Epithelial cell of esophagus (primary cell): ENCODE data around the gene ELFN2.
"Not testable (repeated sequence)": the region's sequence is repeated elsewhere in the genome, so short reads cannot be mapped to it uniquely, and the experiment has no call there.

Source experiments
- DNase-seq: peaks from one replicate; pipeline ENCODE4 v3.0.0; 2010; ENCODE audit warnings: low read depth
- H3K4me3 ChIP-seq: 2 replicates; pipeline ENCODE4 v1.5.1; 2011; ENCODE audit warnings: mild to moderate bottlenecking, low read length, control low read depth
- CTCF ChIP-seq: IDR thresholded peaks from 2 replicates; pipeline ENCODE4 v1.5.1; 2011; ENCODE audit warnings: low read depth, mild to moderate bottlenecking, low read length, control low read depth, inconsistent platforms; ENCODE audit not compliant: insufficient read depth; ENCODE audit errors: missing control alignments

ELFN2 gene

GRCh38 chr22:37403267-37403960 is 23.9 kb downstream of the ELFN2 start:
- no peak for TF ChIP-seq CTCF
- no peak overlapping the region for H3K4me3 ChIP-seq
- no peak for DNase-seq

DNA sequence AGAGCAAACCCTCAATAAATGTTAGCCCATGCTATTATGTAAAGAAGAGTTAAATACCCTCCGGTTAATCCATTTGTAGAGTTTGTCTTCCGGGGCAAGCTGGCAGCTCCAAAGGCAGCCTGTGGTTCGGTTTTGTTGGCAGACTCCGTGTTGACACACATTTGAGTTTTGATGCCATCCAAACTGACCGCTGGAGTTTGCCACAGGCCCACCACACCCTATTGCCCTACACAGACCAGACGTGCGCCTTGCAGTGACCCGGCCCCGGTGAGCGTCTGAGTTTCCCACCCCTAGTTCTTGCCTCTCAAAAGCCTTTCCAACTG is 25.1 kb downstream of the ELFN2 start:
- H3K4me3 ChIP-seq: no peak overlapping the region
- DNase-seq: no peak
- TF ChIP-seq CTCF: no peak

- H3K4me3 ChIP-seq: no peak overlapping the region
- no peak for TF ChIP-seq CTCF
- DNase-seq: no peak
Observed at GRCh38 chr22:37401401-37402183, 25.7 kb downstream of the ELFN2 start.

- no peak for DNase-seq
- no peak for TF ChIP-seq CTCF
- no peak overlapping the region for H3K4me3 ChIP-seq
Observed at GRCh38 chr22:37400719-37401118, 26.6 kb downstream of the ELFN2 start.

DNA sequence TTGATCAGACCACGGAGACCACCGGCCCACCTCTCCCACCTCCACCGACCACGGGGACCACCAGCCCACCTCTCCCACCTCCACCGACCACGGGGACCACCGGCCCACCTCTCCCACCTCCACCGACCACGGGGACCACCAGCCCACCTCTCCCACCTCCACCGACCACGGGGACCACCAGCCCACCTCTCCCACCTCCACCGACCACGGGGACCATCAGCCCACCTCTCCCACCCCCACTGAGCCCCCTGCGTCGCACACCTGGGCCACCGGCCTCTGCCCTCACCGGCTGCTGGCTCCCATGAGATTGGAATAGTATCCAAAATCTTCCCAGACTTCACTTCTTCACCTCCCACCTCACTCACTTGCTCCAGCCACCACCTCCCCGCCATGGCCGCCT is 27.8 kb downstream of the ELFN2 start:
- DNase-seq, H3K4me3 ChIP-seq: not testable (repeated sequence)

DNA sequence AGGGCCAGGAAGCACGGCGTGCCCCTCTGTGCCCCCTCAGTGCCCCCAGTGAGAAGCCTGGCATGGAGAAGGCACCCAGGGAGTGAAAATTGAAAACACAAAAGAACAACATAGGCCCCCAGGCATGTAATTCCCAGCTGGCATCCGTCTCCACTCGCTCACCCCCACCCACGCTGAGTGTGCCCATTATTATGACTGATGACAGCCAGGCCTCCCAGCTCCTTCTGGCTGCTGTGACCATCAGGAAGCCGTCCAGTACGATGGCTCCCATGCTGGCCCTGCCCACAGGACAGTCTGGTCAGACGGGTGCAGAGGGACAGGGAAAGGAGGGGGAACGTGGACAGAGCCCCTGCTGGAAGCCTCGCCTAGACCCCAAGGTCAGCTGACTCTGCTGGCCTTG is 30.1 kb downstream of the ELFN2 start:
- no peak for DNase-seq
- no peak for TF ChIP-seq CTCF
- H3K4me3 ChIP-seq: no peak overlapping the region

- H3K4me3 ChIP-seq: no peak overlapping the region
- no peak for DNase-seq
- no peak for TF ChIP-seq CTCF
Observed at GRCh38 chr22:37396488-37397084, 30.7 kb downstream of the ELFN2 start.
